Activated CD8-positive, alpha-beta memory T cell treated with anti-CD3 and anti-CD28 coated beads for 36 hours (primary cell): ENCODE measurements around the gene EGLN2. TPM values are rescaled to one million over a fixed set of nuclear protein-coding genes. Genes with fewer than 3 reads are reported as not detected.
"Not testable (repeated sequence)": the region's sequence is repeated elsewhere in the genome, so short reads cannot be mapped to it uniquely, and the experiment has no call there.

Experiments
- CTCF ChIA-PET: fragments of 350-600 bp; sonication (Branson Sonifier 250); formaldehyde crosslinking; loops from one replicate; lab custom pipeline; 2021; ENCODE audit warnings: antibody characterized with exemption; lab: Charles Lee
- POLR2A ChIA-PET: fragments of 350-600 bp; sonication (Branson Sonifier 250); formaldehyde crosslinking; loops from one replicate; lab custom pipeline; 2021; ENCODE audit warnings: antibody characterized with exemption; lab: Charles Lee
- total RNA-seq, 2 experiments: library from RNA; stranded (reverse); gene quantifications; one replicate each; pipeline ENCODE4 v1.2.3, GENCODE V29; 2021

The EGLN2 gene
- total RNA-seq, 2 experiments from 2014 or later: 89.7 to 90.9 TPM

- POLR2A ChIA-PET: interaction anchor here (0.5 to 1.5 kb wide), 5 partner anchors 16 to 363 kb away, joined by 3 to 4 read pairs (median 3); partner anchors contain the start of gene RAB4B
- CTCF ChIA-PET: interaction anchor here (0.6 to 3.2 kb wide), 20 partner anchors 11 to 172 kb away, joined by 3 to 20 read pairs (median 4); partner anchors contain the start of genes ACTMAP, COQ8B, ITPKC and RAB4B
Observed at GRCh38 chr19:40806423-40807146, 7.6 kb downstream of the EGLN2 start.

- POLR2A ChIA-PET: interaction anchor here (0.6 to 1.1 kb wide), 4 partner anchors 22 to 364 kb away, joined by 3 to 4 read pairs (median 3); partner anchors contain the start of genes COQ8B and RAB4B
- CTCF ChIA-PET: interaction anchor here (0.6 to 3.2 kb wide), 16 partner anchors 10 to 173 kb away, joined by 3 to 20 read pairs (median 6); partner anchors contain the start of genes ACTMAP, COQ8B, ITPKC and RAB4B
Observed at GRCh38 chr19:40807147-40808020, 8.4 kb downstream of the EGLN2 start.

GRCh38 chr19:40808021-40808325 is 9.0 kb downstream of the EGLN2 start:
- POLR2A ChIA-PET: no interaction called here
- CTCF ChIA-PET: interaction anchor here (1.6 to 2.9 kb wide), 4 partner anchors 11 to 151 kb away, joined by 3 to 19 read pairs (median 9); no protein-coding TSS in a partner anchor

- ChIA-PET CTCF (interaction anchor here (2.6 to 2.9 kb wide), 2 partner anchors 11 to 145 kb away, joined by 14 to 19 read pairs; no protein-coding TSS in a partner anchor), POLR2A (no interaction called here)
Observed at GRCh38 chr19:40808497-40808896, 9.5 kb downstream of the EGLN2 start.

GRCh38 chr19:40809358-40810086 is 10.5 kb downstream of the EGLN2 start:
- CTCF ChIA-PET: interaction anchor here (2.9 kb wide), 1 partner anchor 146 kb away, joined by 19 read pairs; no protein-coding TSS in a partner anchor
- POLR2A ChIA-PET: interaction anchor here (0.7 kb wide), 1 partner anchor 402 kb away, joined by 4 read pairs; no protein-coding TSS in a partner anchor

GRCh38 chr19:40810160-40810559 is 11.2 kb downstream of the EGLN2 start:
- ChIA-PET POLR2A (no interaction called here), CTCF (no interaction called here)

GRCh38 chr19:40810649-40811408 is 11.8 kb downstream of the EGLN2 start:
- POLR2A ChIA-PET: interaction anchor here (0.6 kb wide), 1 partner anchor 58 kb away, joined by 3 read pairs; no protein-coding TSS in a partner anchor
- CTCF ChIA-PET: not testable (repeated sequence)

- CTCF ChIA-PET: interaction anchor here (1.2 kb wide), 2 partner anchors 9 to 149 kb away, joined by 3 to 4 read pairs; no protein-coding TSS in a partner anchor
- POLR2A ChIA-PET: interaction anchor here (0.6 kb wide), 1 partner anchor 59 kb away, joined by 3 read pairs; no protein-coding TSS in a partner anchor
Observed at GRCh38 chr19:40811478-40812341, 12.7 kb downstream of the EGLN2 start.

GRCh38 chr19:40812571-40812970 is 13.6 kb downstream of the EGLN2 start:
- POLR2A ChIA-PET: not testable (repeated sequence)
- CTCF ChIA-PET: interaction anchor here (1.2 kb wide), 2 partner anchors 9 to 150 kb away, joined by 3 to 4 read pairs; no protein-coding TSS in a partner anchor

- CTCF ChIA-PET: interaction anchor here (1.2 kb wide), 1 partner anchor 10 kb away, joined by 3 read pairs; no protein-coding TSS in a partner anchor
- POLR2A ChIA-PET: no interaction called here
Observed at GRCh38 chr19:40813182-40813581, 14.2 kb downstream of the EGLN2 start.

GRCh38 chr19:40815223-40815622 is 16.2 kb downstream of the EGLN2 start:
- POLR2A ChIA-PET: no interaction called here
- CTCF ChIA-PET: no interaction called here

GRCh38 chr19:40818480-40819399 is 19.7 kb downstream of the EGLN2 start:
- POLR2A ChIA-PET: interaction anchor here (1.2 kb wide), 1 partner anchor 155 kb away, joined by 3 read pairs; no protein-coding TSS in a partner anchor
- CTCF ChIA-PET: interaction anchor here (0.5 to 3.6 kb wide), 11 partner anchors 12 to 181 kb away, joined by 3 to 24 read pairs (median 5); partner anchors contain the start of genes ACTMAP, COQ8B, ITPKC and RAB4B

GRCh38 chr19:40819479-40820234 is 20.7 kb downstream of the EGLN2 start:
- ChIA-PET CTCF (interaction anchor here (0.5 to 3.6 kb wide), 13 partner anchors 13 to 182 kb away, joined by 3 to 24 read pairs (median 4); partner anchors contain the start of genes ACTMAP, COQ8B, ITPKC and RAB4B), POLR2A (interaction anchor here (1.2 kb wide), 1 partner anchor 156 kb away, joined by 3 read pairs; no protein-coding TSS in a partner anchor)

- POLR2A ChIA-PET: no interaction called here
- CTCF ChIA-PET: no interaction called here
Observed at GRCh38 chr19:40822161-40822560, 23.2 kb downstream of the EGLN2 start.
